K562 (cell line): ENCODE results near the gene OPRL1. TPM values are rescaled to one million over a fixed set of nuclear protein-coding genes. Genes with fewer than 3 reads are reported as not detected.

Experiments
- ELF1 ChIP-seq: fragments of 200-800 bp; sonication (Bioruptor generic); IDR thresholded peaks from 2 replicates; pipeline ENCODE4 v1.6.1; 2016; ENCODE audit warnings: missing genetic modification characterization, missing compliant biosample characterization
- GABPA ChIP-seq: fragments of 200-800 bp; sonication (Bioruptor generic); conservative IDR thresholded peaks from 2 replicates; pipeline ENCODE4 v1.6.1; 2016; ENCODE audit warnings: low read depth, missing genetic modification characterization, missing compliant biosample characterization
- HNRNPL ChIP-seq: fragments of 200-400 bp; formaldehyde crosslinking; IDR thresholded peaks from 2 replicates; pipeline ENCODE4 v1.6.1; 2017; ENCODE audit warnings: low read depth, mild to moderate bottlenecking, low read length
- ID3 ChIP-seq, 2 experiments: fragments of 250-450 bp in 1 of 2; fragments of 450-650 bp in 1 of 2; sonication (Bioruptor Pico) in 1 of 2; IDR thresholded peaks; 2 replicates each; pipeline versions ENCODE4 v1.6.1 to v1.8.0; 2016 to 2021; ENCODE audit warnings: mild to moderate bottlenecking in 2 of 2, moderate library complexity in 2 of 2, missing compliant biosample characterization in 1 of 2, missing genetic modification characterization in 1 of 2
- MTA1 ChIP-seq: fragments of 450-650 bp; IDR thresholded peaks from 2 replicates; pipeline ENCODE4 v1.6.1; 2017; ENCODE audit warnings: borderline replicate concordance
- SAFB ChIP-seq: fragments of 200-400 bp; formaldehyde crosslinking; IDR thresholded peaks from 2 replicates; pipeline ENCODE4 v1.6.1; 2017; ENCODE audit warnings: low read depth, low read length, borderline replicate concordance
- SIN3A ChIP-seq, 2 experiments: fragments of 150-350 bp in 1 of 2; IDR thresholded peaks; 2 replicates each; pipeline ENCODE4 v1.6.1; 2011 to 2016; ENCODE audit warnings: borderline replicate concordance in 2 of 2, low read depth in 2 of 2, low read length in 2 of 2, mild to moderate bottlenecking in 2 of 2, moderate library complexity in 2 of 2; ENCODE audit not compliant: control insufficient read depth in 1 of 2
- TBP ChIP-seq: optimal IDR thresholded peaks from 2 replicates; pipeline ENCODE3; 2011; ENCODE audit warnings: low read depth, low read length, improper control_type of control experiment
- UBTF ChIP-seq, 2 experiments: IDR thresholded peaks; 2 replicates each; pipeline ENCODE4 v1.6.1; 2012; ENCODE audit warnings: improper control_type of control experiment in 2 of 2, low read depth in 2 of 2, low read length in 2 of 2, borderline replicate concordance in 1 of 2
- polyA plus RNA-seq, 8 experiments: library from polyadenylated mRNA; depleted of rRNA in 4 of 8; stranded (reverse) in 5 of 8; unstranded in 3 of 8; fragments of >200 nt; fragmentation: Nextera tagmentation in 2 of 8; fragmentation: Illumina TruSeq in 1 of 8; extraction: Ambion mirVana in 2 of 8; extraction: Trizol in 1 of 8; gene quantifications; 2 replicates each; pipeline versions ENCODE4 v1.2.1 to v1.2.3, GENCODE V29; 2011 to 2014; ENCODE audit warnings: inconsistent platforms in 1 of 8, missing spikeins in 1 of 8
- total RNA-seq, 7 experiments: library from RNA; depleted of rRNA in 6 of 7; stranded (reverse); fragments of >200 nt in 6 of 7; fragmentation: Illumina TruSeq in 2 of 7; extraction: Trizol in 2 of 7; gene quantifications; 2 replicates each; pipeline versions ENCODE4 v1.2.1 to v1.2.3, GENCODE V29; 2011 to 2021; ENCODE audit warnings: low replicate concordance in 1 of 7
- TF ChIP-seq, protein P1 (sequence below), 3 experiments: fragments of 200-800 bp in 1 of 3; sonication (Bioruptor generic) in 1 of 3; sonication (generic) in 1 of 3; formaldehyde crosslinking in 1 of 3; IDR thresholded peaks; 2 replicates each; pipeline versions ENCODE4 v1.6.1 to v1.8.0; 2016 to 2022; ENCODE audit warnings: mild to moderate bottlenecking in 2 of 3, missing compliant biosample characterization in 2 of 3, missing genetic modification characterization in 2 of 3, missing genetic modification reagents in 1 of 3
- TF ChIP-seq, protein P2 (sequence below), 2 experiments: IDR thresholded peaks; 2 replicates each; pipeline ENCODE4 v1.6.1; 2011; ENCODE audit warnings: borderline replicate concordance in 1 of 2, control low read depth in 1 of 2, low read depth in 1 of 2, low read length in 1 of 2, mild to moderate bottlenecking in 1 of 2, mixed read lengths in 1 of 2, moderate library complexity in 1 of 2; ENCODE audit not compliant: insufficient read depth in 1 of 2, insufficient read length in 1 of 2, poor library complexity in 1 of 2, severe bottlenecking in 1 of 2; ENCODE audit errors: extremely low read depth in 1 of 2
- TF ChIP-seq, protein P3 (sequence below), 2 experiments: fragments of 200-800 bp in 1 of 2; sonication (Bioruptor generic) in 1 of 2; sonication (generic) in 1 of 2; formaldehyde crosslinking in 1 of 2; IDR thresholded peaks in 1 of 2; conservative IDR thresholded peaks in 1 of 2; 2 replicates each; pipeline versions ENCODE4 v1.5.0 to v1.6.1; 2016 to 2020; ENCODE audit warnings: missing compliant biosample characterization in 1 of 2, missing genetic modification characterization in 1 of 2, missing genetic modification reagents in 1 of 2

Gene OPRL1
- total and polyA plus RNA-seq, 9 of the 15 experiments (the other 6 are each of a cell fraction or from before 2014, with no cell fraction given) = 0.06 to 0.33 (median 0.11) TPM; not detected in 2

- TF ChIP-seq, protein P1, sequence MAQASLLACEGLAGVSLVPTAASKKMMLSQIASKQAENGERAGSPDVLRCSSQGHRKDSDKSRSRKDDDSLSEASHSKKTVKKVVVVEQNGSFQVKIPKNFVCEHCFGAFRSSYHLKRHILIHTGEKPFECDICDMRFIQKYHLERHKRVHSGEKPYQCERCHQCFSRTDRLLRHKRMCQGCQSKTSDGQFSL (CRISPR knock-in tag; IDR thresholded peaks at IDR 0.05) = 0 out of 2 replicates have a peak, but pooled peaks have one; percentile 41
- TF ChIP-seq, protein P1 (tag; IDR thresholded peaks at IDR 0.05) = no peak
- peak; percentile 68 to 92 for TF ChIP-seq UBTF (IDR thresholded peaks at IDR 0.05; ENCODE audit: borderline replicate concordance in 1 of 2, low read depth in 2 of 2, low read length in 2 of 2)
- TF ChIP-seq SAFB = 0 out of 2 replicates have a peak, but pooled peaks have one; percentile 55
- TF ChIP-seq ELF1 = no peak
- TF ChIP-seq, protein P2, sequence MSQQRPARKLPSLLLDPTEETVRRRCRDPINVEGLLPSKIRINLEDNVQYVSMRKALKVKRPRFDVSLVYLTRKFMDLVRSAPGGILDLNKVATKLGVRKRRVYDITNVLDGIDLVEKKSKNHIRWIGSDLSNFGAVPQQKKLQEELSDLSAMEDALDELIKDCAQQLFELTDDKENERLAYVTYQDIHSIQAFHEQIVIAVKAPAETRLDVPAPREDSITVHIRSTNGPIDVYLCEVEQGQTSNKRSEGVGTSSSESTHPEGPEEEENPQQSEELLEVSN (IDR thresholded peaks at IDR 0.05; ENCODE audit: borderline replicate concordance in 1 of 2, extremely low read depth in 1 of 2, insufficient read depth in 1 of 2, insufficient read length in 1 of 2, low read depth in 1 of 2, low read length in 1 of 2, poor library complexity in 1 of 2, severe bottlenecking in 1 of 2) = peak in 1 of 2 experiments; percentile 45
- TF ChIP-seq HNRNPL = peak; percentile 84
- peak; percentile 62 for TF ChIP-seq TBP
- TF ChIP-seq GABPA (tag) = no peak
- TF ChIP-seq, protein P3, sequence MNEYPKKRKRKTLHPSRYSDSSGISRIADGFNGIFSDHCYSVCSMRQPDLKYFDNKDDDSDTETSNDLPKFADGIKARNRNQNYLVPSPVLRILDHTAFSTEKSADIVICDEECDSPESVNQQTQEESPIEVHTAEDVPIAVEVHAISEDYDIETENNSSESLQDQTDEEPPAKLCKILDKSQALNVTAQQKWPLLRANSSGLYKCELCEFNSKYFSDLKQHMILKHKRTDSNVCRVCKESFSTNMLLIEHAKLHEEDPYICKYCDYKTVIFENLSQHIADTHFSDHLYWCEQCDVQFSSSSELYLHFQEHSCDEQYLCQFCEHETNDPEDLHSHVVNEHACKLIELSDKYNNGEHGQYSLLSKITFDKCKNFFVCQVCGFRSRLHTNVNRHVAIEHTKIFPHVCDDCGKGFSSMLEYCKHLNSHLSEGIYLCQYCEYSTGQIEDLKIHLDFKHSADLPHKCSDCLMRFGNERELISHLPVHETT (CRISPR knock-in tag; conservative IDR thresholded peaks at IDR 0.05 in 1 of 2, IDR thresholded peaks at IDR 0.05 in 1 of 2) = 0 out of 4 replicates have a peak, but pooled peaks of 1 of the 2 experiments have one; percentile 14
- 0 out of 2 replicates have a peak, but pooled peaks have one; percentile 36 for TF ChIP-seq MTA1
- no peak for TF ChIP-seq ID3 (CRISPR knock-in tag; IDR thresholded peaks at IDR 0.05)
- no peak for TF ChIP-seq ID3 (tag; IDR thresholded peaks at IDR 0.05)
- TF ChIP-seq SIN3A (IDR thresholded peaks at IDR 0.05; ENCODE audit: borderline replicate concordance in 2 of 2, control insufficient read depth in 1 of 2, low read depth in 2 of 2, low read length in 2 of 2) = peak in 1 of 2 experiments; percentile 64; a peak in 1 of 4 replicates
These were observed 30.6 kb upstream of the OPRL1 start, which contains the start of gene SOX18 (continued) for GRCh38 chr20:64049060-64049877.
